ENCODE data around the gene VSIR. TPM values are rescaled to one million over a fixed set of nuclear protein-coding genes. Genes with fewer than 3 reads are reported as not detected.

The VSIR gene
- total RNA-seq, 1 donor from 2014 or later: 117 TPM

- H3K27me3 ChIP-seq (ENCODE audit: low read depth): no peaks in the 10 kb centered on the region
- ATAC-seq (no peak), DNase-seq (no peak)
- intact Hi-C loops (cut with DNase I): no loop called here
- H3K27ac ChIP-seq: no peak overlapping the region
- H3K4me1 ChIP-seq: peaks cover 13% of the 10 kb centered on the region
- no peaks in the 10 kb centered on the region for H3K36me3 ChIP-seq
- H3K9me3 ChIP-seq: no peaks in the 10 kb centered on the region
- TF ChIP-seq, protein P1, sequence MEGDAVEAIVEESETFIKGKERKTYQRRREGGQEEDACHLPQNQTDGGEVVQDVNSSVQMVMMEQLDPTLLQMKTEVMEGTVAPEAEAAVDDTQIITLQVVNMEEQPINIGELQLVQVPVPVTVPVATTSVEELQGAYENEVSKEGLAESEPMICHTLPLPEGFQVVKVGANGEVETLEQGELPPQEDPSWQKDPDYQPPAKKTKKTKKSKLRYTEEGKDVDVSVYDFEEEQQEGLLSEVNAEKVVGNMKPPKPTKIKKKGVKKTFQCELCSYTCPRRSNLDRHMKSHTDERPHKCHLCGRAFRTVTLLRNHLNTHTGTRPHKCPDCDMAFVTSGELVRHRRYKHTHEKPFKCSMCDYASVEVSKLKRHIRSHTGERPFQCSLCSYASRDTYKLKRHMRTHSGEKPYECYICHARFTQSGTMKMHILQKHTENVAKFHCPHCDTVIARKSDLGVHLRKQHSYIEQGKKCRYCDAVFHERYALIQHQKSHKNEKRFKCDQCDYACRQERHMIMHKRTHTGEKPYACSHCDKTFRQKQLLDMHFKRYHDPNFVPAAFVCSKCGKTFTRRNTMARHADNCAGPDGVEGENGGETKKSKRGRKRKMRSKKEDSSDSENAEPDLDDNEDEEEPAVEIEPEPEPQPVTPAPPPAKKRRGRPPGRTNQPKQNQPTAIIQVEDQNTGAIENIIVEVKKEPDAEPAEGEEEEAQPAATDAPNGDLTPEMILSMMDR (IDR thresholded peaks at IDR 0.05): no peak
- H3K4me3 ChIP-seq: no peak overlapping the region
Measured at GRCh38 chr10:71707240-71707789, 66.0 kb downstream of the VSIR start.

DNA sequence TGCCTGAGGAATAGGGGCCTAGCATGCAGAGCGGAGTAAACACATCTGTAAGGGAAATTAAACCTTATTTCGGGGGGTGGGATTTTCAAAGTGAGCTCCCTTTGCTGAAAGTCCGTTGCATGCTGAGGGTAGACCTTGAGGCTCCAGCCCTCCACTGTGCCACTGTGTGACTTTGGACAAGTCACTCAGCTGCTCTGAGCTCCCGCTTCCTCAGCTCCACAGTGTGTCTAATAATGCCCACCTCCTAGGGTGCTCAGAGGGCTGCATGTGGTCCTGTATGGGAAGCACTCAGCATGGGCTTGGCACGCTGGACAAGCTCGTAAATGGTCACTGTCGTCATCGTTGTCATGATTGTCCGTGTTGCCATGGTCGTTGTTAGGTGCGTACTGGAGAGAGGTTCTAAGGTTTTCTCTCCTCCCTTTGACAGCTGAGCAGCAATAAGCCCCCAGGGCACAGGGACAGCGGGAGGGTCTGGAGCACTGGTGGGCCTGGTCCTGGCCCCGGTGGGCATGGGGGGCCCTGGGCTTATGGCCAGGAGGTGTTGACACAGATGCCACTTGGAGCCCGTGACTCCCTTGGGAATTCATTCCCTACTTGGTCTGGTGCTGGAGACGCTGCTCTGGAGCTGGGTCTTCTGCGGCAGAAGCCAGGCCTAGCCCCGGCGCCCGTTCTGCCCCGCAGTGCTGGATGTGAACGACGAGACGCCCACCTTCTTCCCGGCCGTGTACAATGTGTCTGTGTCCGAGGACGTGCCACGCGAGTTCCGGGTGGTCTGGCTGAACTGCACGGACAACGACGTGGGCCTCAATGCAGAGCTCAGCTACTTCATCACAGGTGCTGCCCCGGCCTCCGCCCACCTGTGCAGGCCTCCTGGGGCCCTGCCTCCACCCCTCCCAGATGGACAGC is 66.9 kb downstream of the VSIR start:
- peaks cover 12% of the 10 kb centered on the region for H3K4me1 ChIP-seq
- TF ChIP-seq, protein P1 (IDR thresholded peaks at IDR 0.05): no peak
- no peaks in the 10 kb centered on the region for H3K36me3 ChIP-seq
- no peaks in the 10 kb centered on the region for H3K9me3 ChIP-seq
- intact Hi-C loops (cut with DNase I): no loop called here
- no peak overlapping the region for H3K27ac ChIP-seq
- DNase-seq: no peak
- H3K27me3 ChIP-seq (ENCODE audit: low read depth): no peaks in the 10 kb centered on the region
- ATAC-seq: no peak
- no peak overlapping the region for H3K4me3 ChIP-seq

- DNase-seq (no peak), ATAC-seq (no peak)
- Histone ChIP-seq H3K9me3 (no peaks in the 10 kb centered on the region), H3K4me1 (peaks cover 12% of the 10 kb centered on the region), H3K27me3 (ENCODE audit: low read depth) (no peaks in the 10 kb centered on the region), H3K27ac (no peak overlapping the region), H3K36me3 (no peaks in the 10 kb centered on the region), H3K4me3 (no peak overlapping the region)
- intact Hi-C loops (cut with DNase I): no loop called here
- TF ChIP-seq, protein P1 (IDR thresholded peaks at IDR 0.05): no peak
Measured at GRCh38 chr10:71705582-71705981, 67.7 kb downstream of the VSIR start.

- H3K4me1 ChIP-seq: peaks cover 12% of the 10 kb centered on the region
- H3K27me3 ChIP-seq (ENCODE audit: low read depth): no peaks in the 10 kb centered on the region
- TF ChIP-seq, protein P1 (IDR thresholded peaks at IDR 0.05): no peak
- DNase-seq (no peak), ATAC-seq (no peak)
- H3K4me3 ChIP-seq: no peak overlapping the region
- H3K9me3 ChIP-seq: no peaks in the 10 kb centered on the region
- intact Hi-C loops (cut with DNase I): no loop called here
- H3K27ac ChIP-seq: no peak overlapping the region
- H3K36me3 ChIP-seq: no peaks in the 10 kb centered on the region
Measured at GRCh38 chr10:71704816-71705215, 68.5 kb downstream of the VSIR start.

DNA sequence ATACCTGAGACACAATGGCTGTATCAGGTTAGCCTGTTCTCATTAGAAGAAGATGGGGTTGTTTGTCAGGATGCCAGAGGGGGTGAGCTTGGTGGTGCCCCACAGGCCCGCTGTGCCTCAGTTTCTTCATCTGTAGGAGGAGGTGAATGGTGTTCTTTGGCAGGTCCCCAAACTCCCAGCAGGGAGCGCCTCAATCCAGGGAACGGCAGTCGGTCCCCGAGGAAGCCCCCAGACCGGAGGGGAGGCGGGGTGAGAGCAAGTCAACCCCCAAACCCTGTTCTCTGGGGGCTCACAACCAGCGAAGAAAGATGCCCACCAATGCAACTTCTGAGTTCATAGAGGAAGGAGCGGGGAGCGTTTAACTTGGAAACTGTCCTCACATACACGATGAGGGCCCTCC is 69.7 kb downstream of the VSIR start:
- Histone ChIP-seq H3K27me3 (ENCODE audit: low read depth) (no peaks in the 10 kb centered on the region), H3K4me1 (peaks cover 8% of the 10 kb centered on the region), H3K36me3 (no peaks in the 10 kb centered on the region), H3K4me3 (no peak overlapping the region), H3K27ac (no peak overlapping the region), H3K9me3 (no peaks in the 10 kb centered on the region)
- TF ChIP-seq, protein P1 (IDR thresholded peaks at IDR 0.05): no peak
- intact Hi-C loops (cut with DNase I): no loop called here
- ATAC-seq (no peak), DNase-seq (no peak)
